ENCODE results near the gene TNFRSF1B. TPM values are rescaled to one million over a fixed set of nuclear protein-coding genes. Genes with fewer than 3 reads are reported as not detected.

TNFRSF1B gene
- total RNA-seq, 3 donors from 2014 or later (not counting 1 experiment from before 2014, with no cell fraction given), result 152 to 173 (median 172) TPM

DNA sequence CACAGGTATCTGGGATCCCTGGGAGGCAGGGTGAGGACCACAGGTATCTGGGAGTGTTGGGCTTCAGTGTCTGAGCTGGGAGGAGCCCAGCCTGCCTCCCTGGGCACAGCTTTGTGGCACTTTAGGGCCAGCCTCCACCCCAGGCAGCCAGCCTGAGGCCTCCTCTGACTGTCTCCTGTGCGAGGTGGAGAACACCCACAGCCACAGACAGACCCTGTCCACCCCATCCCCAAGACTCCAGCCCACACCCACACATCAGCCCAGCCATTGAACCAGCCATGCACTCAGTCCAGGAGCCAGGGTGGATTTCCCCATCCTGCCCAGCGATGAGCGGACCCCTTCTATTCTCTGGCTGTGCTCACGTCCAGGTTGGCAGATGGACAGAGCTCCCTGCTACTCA, 21.8 kb upstream of the TNFRSF1B start:
- Histone ChIP-seq H3K4me1 (ENCODE audit: control insufficient read depth, insufficient read depth, low read length) (peaks cover 88% of the 10 kb centered on the region), H3K27me3 (ENCODE audit: control insufficient read depth, insufficient read depth, low read length) (no peaks in the 10 kb centered on the region), H3K36me3 (ENCODE audit: control insufficient read depth, insufficient read depth, low read length) (no peaks in the 10 kb centered on the region), H3K4me3 (ENCODE audit: low read length) (no peak overlapping the region), H3K27ac (ENCODE audit: low read length) (no peak overlapping the region), H3K9me3 (ENCODE audit: control insufficient read depth, insufficient read depth, low read length) (peaks cover 4% of the 10 kb centered on the region)
- peaks cover 37 to 50% of the 10 kb centered on the region in 2 donors for H3K4me1 Mint-ChIP-seq
- DNase-seq (no peak), ATAC-seq (no peak)
- no peaks in the 10 kb centered on the region for H3K36me3 Mint-ChIP-seq
- intact Hi-C loops (cut with micrococcal nuclease), result no loop called here
- H3K27ac Mint-ChIP-seq, result no peak overlapping the region
- 90% methylated on average over 4 of the region's 4 CpGs for WGBS (ENCODE audit: insufficient coverage)
- TF ChIP-seq, protein P1, sequence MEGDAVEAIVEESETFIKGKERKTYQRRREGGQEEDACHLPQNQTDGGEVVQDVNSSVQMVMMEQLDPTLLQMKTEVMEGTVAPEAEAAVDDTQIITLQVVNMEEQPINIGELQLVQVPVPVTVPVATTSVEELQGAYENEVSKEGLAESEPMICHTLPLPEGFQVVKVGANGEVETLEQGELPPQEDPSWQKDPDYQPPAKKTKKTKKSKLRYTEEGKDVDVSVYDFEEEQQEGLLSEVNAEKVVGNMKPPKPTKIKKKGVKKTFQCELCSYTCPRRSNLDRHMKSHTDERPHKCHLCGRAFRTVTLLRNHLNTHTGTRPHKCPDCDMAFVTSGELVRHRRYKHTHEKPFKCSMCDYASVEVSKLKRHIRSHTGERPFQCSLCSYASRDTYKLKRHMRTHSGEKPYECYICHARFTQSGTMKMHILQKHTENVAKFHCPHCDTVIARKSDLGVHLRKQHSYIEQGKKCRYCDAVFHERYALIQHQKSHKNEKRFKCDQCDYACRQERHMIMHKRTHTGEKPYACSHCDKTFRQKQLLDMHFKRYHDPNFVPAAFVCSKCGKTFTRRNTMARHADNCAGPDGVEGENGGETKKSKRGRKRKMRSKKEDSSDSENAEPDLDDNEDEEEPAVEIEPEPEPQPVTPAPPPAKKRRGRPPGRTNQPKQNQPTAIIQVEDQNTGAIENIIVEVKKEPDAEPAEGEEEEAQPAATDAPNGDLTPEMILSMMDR (IDR thresholded peaks at IDR 0.05), result no peak
- H3K4me3 Mint-ChIP-seq, result no peak overlapping the region
- H3K9me3 Mint-ChIP-seq, result peaks cover 0 to 2% of the 10 kb centered on the region in 2 donors
- no peaks in the 10 kb centered on the region for H3K27me3 Mint-ChIP-seq (ENCODE audit: low read depth in 2 of 2)

DNA sequence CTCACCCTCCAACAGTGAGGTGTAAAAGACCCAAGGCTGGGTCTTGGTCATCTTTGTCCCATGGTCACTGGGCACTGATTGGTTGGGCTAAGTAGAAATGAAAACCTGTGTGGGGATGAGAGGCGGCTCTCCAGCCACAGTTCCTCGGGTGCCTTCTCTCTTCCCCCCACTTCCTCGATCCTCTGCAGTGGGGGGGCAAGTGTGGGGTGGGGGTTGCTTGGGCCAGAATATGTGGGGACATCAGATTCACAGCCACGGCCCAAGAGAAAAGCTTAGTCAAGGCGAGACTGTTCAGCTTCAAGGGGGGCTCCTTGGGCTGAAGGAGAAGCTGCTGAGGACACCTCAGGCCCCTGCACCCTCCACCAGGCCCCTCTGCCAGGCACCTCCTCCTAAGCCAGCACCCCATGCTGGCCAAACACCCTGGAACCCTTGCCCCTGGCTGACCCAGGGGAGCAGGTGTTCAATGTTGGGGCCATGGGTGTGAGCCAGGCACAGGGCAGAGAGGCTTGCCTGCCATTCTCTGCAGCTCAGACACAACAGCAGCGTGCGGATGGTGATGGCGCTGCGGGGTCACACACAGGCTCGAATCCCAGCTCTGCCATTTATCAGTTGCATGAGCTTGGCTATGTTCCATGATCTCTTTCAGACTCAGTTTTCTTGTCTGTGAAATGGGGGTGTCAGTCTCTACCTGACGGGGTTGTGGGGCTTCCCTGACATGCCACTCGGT, 21.0 kb upstream of the TNFRSF1B start:
- Histone ChIP-seq H3K27me3 (ENCODE audit: control insufficient read depth, insufficient read depth, low read length) (no peaks in the 10 kb centered on the region), H3K27ac (ENCODE audit: low read length) (no peak overlapping the region), H3K9me3 (ENCODE audit: control insufficient read depth, insufficient read depth, low read length) (peaks cover 4% of the 10 kb centered on the region), H3K36me3 (ENCODE audit: control insufficient read depth, insufficient read depth, low read length) (no peaks in the 10 kb centered on the region), H3K4me1 (ENCODE audit: control insufficient read depth, insufficient read depth, low read length) (peaks cover 88% of the 10 kb centered on the region), H3K4me3 (ENCODE audit: low read length) (no peak overlapping the region)
- intact Hi-C loops (cut with micrococcal nuclease), result no loop called here
- Mint-ChIP-seq H3K4me3 (no peak overlapping the region), H3K36me3 (no peaks in the 10 kb centered on the region), H3K27ac (peak overlapping the region; percentile 64 to 76), H3K4me1 (peaks cover 44 to 58% of the 10 kb centered on the region in 2 donors), H3K9me3 (peaks cover 0 to 2% of the 10 kb centered on the region in 2 donors), H3K27me3 (ENCODE audit: low read depth in 2 of 2) (no peaks in the 10 kb centered on the region)
- TF ChIP-seq, protein P1 (IDR thresholded peaks at IDR 0.05), result no peak
- ATAC-seq (no peak), DNase-seq (no peak)
- 94% methylated on average over 9 of the region's 12 CpGs for WGBS (ENCODE audit: insufficient coverage)

DNA sequence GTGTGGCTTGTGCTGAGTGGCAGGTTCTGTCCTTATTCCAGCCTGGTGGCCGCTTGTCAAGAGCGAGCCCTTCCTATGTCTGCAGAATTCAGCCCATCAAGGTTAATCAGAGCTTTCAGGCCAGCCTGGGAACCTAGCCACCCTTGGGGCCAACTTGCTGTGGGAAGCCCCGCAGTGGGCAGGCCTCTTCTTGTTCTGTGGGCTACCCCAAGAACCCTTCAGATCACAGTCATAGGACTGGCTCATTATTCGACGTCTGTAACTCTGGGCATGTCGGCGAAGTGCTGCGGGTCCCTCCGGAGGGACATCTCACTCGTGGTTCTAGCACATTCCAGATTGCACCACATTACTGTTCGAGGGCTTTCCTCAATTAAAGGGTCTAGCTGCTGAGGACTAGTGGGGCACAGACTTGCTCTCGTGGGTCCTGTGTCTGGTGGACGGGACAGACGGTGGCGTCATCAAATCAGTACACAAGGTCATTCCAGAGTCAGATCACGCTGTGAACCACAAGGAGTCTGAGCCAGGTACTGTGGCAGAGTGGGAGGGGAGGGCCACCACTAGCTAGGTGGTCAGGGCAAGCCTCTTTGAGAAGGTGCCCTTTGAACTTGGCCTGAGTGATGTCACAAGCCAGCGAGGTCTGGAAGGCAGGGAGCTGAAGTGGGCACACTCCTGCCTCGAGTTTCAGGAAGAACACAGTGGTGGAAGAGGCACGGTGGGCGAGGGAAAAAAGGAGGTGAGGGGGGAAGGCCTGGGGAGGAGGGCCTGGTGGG, 20.3 kb upstream of the TNFRSF1B start:
- Mint-ChIP-seq H3K9me3 (peaks cover 0 to 2% of the 10 kb centered on the region in 2 donors), H3K27me3 (ENCODE audit: low read depth in 2 of 2) (no peaks in the 10 kb centered on the region), H3K27ac (peak overlapping the region; percentile 76 to 81), H3K4me1 (peaks cover 51 to 66% of the 10 kb centered on the region in 2 donors), H3K36me3 (no peaks in the 10 kb centered on the region), H3K4me3 (peak overlapping the region; percentile 33)
- Histone ChIP-seq H3K36me3 (ENCODE audit: control insufficient read depth, insufficient read depth, low read length) (no peaks in the 10 kb centered on the region), H3K27ac (ENCODE audit: low read length) (no peak overlapping the region), H3K27me3 (ENCODE audit: control insufficient read depth, insufficient read depth, low read length) (no peaks in the 10 kb centered on the region), H3K4me3 (ENCODE audit: low read length) (no peak overlapping the region), H3K4me1 (ENCODE audit: control insufficient read depth, insufficient read depth, low read length) (peaks cover 89% of the 10 kb centered on the region), H3K9me3 (ENCODE audit: control insufficient read depth, insufficient read depth, low read length) (peaks cover 4% of the 10 kb centered on the region)
- DNase-seq (no peak), ATAC-seq (no peak)
- TF ChIP-seq, protein P1 (IDR thresholded peaks at IDR 0.05), result no peak
- WGBS (ENCODE audit: insufficient coverage), result 85% methylated on average over 20 of the region's 20 CpGs
- intact Hi-C loops (cut with micrococcal nuclease), result no loop called here
